ENCODE data around the gene ADAMTSL1.

DNA sequence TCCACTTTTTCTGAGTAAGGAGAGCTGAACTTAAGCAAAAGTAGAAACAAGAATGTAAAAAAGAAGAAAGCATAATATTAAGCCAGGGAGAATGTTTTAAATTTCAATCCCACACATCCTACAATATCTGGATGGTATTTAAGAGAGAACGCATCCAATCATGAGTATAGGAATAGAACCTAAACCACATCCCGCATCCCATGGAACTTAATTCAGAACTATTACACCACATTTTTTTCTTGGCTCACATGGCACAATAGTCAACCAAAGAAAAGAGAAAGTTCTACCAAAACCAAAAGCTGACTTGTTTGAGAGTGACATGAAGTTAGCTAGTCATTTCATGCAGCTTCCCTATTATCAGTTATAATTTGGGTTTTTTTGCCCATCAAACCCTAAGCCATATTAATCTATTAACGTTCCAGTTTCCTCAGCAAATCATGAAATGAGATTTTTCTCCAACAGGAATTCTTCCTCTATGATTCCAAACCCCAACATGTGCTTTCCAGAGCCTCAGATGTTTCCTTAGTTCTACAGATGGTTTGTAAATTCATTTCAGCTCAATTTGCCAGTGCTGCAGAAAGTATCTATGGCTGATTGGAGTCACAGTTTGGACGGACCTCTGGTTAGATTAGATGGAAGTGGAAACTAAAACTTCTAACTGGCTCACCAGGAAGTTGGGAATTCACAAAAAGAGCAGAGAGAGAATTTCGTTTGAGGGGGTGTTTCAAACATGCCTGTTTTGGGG lies 22.5 kb downstream of the ADAMTSL1 start:
- TF ChIP-seq, protein P1, sequence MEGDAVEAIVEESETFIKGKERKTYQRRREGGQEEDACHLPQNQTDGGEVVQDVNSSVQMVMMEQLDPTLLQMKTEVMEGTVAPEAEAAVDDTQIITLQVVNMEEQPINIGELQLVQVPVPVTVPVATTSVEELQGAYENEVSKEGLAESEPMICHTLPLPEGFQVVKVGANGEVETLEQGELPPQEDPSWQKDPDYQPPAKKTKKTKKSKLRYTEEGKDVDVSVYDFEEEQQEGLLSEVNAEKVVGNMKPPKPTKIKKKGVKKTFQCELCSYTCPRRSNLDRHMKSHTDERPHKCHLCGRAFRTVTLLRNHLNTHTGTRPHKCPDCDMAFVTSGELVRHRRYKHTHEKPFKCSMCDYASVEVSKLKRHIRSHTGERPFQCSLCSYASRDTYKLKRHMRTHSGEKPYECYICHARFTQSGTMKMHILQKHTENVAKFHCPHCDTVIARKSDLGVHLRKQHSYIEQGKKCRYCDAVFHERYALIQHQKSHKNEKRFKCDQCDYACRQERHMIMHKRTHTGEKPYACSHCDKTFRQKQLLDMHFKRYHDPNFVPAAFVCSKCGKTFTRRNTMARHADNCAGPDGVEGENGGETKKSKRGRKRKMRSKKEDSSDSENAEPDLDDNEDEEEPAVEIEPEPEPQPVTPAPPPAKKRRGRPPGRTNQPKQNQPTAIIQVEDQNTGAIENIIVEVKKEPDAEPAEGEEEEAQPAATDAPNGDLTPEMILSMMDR (conservative IDR thresholded peaks at IDR 0.05; ENCODE audit: low read length), result no peak
- no peak for TF ChIP-seq EZH2phosphoT487 (IDR thresholded peaks at IDR 0.05; ENCODE audit: borderline replicate concordance, low read depth, low read length)
